Ishikawa (cell line): ENCODE data around the gene SETD1B.

ENCODE experiments used
- CEBPB ChIP-seq: IDR thresholded peaks from 2 replicates; pipeline ENCODE4 v1.6.1; 2012
- CREB1 ChIP-seq: IDR thresholded peaks from 2 replicates; pipeline ENCODE4 v1.6.1; 2012; ENCODE audit warnings: low read depth
- EGR1 ChIP-seq: IDR thresholded peaks from 2 replicates; pipeline ENCODE4 v1.6.1; 2012
- EP300 ChIP-seq: IDR thresholded peaks from 2 replicates; pipeline ENCODE4 v1.6.1; 2012; ENCODE audit warnings: borderline replicate concordance
- FOXM1 ChIP-seq: IDR thresholded peaks from 2 replicates; pipeline ENCODE4 v1.6.1; 2012; ENCODE audit warnings: low read depth, borderline replicate concordance
- MAX ChIP-seq: IDR thresholded peaks from 2 replicates; pipeline ENCODE4 v1.6.1; 2012
- NFIC ChIP-seq: IDR thresholded peaks from 2 replicates; pipeline ENCODE4 v1.6.1; 2012
- RAD21 ChIP-seq: IDR thresholded peaks from 2 replicates; pipeline ENCODE4 v1.6.1; 2012; ENCODE audit warnings: low read depth
- REST ChIP-seq: IDR thresholded peaks from 2 replicates; pipeline ENCODE4 v1.6.1; 2012; ENCODE audit warnings: low read depth, mild to moderate bottlenecking
- TAF1 ChIP-seq: IDR thresholded peaks from 2 replicates; pipeline ENCODE4 v1.6.1; 2012; ENCODE audit warnings: low read depth, mild to moderate bottlenecking
- TCF12 ChIP-seq: IDR thresholded peaks from 2 replicates; pipeline ENCODE4 v1.6.1; 2012; ENCODE audit warnings: low read depth
- TEAD4 ChIP-seq: IDR thresholded peaks from 2 replicates; pipeline ENCODE4 v1.6.1; 2012
- USF1 ChIP-seq: IDR thresholded peaks from 2 replicates; pipeline ENCODE4 v1.6.1; 2012
- YY1 ChIP-seq: IDR thresholded peaks from 2 replicates; pipeline ENCODE4 v1.6.1; 2012; ENCODE audit warnings: low read depth
- ZBTB7A ChIP-seq: IDR thresholded peaks from 2 replicates; pipeline ENCODE4 v1.6.1; 2012; ENCODE audit warnings: low read depth

Gene SETD1B

GRCh38 chr12:121800694-121801594, 2.9 kb upstream of the SETD1B start:
- TF ChIP-seq YY1 (peak; percentile 88), TEAD4 (no peak), REST (no peak), EGR1 (peak; percentile 37; the same call in 1 of the 2 replicates), RAD21 (no peak), NFIC (no peak), TAF1 (peak; percentile 79; the same call in 1 of the 2 replicates), CEBPB (no peak), CREB1 (no peak), ZBTB7A (peak; percentile 54; the same call in 1 of the 2 replicates), MAX (no peak), EP300 (0 out of 2 replicates have a peak, but pooled peaks have one; percentile 22), FOXM1 (no peak), USF1 (no peak), TCF12 (no peak; the same call in 1 of the 2 replicates)

- no peak for TF ChIP-seq RAD21
- no peak for TF ChIP-seq NFIC
- TF ChIP-seq CREB1 = no peak
- TF ChIP-seq TAF1 = no peak
- TF ChIP-seq YY1 = no peak
- no peak for TF ChIP-seq USF1
- TF ChIP-seq FOXM1 = no peak
- no peak for TF ChIP-seq EP300
- no peak for TF ChIP-seq ZBTB7A
- TF ChIP-seq TCF12 = no peak
Measured at GRCh38 chr12:121801595-121802484, 2.0 kb upstream of the SETD1B start.

- TF ChIP-seq RAD21 (no peak), EGR1 (no peak), CEBPB (no peak), TEAD4 (no peak), ZBTB7A (no peak), TAF1 (no peak), REST (no peak), USF1 (no peak), FOXM1 (no peak), TCF12 (no peak), EP300 (no peak), YY1 (no peak), CREB1 (no peak), NFIC (no peak), MAX (no peak)
Measured at GRCh38 chr12:121802485-121802842, 1.3 kb upstream of the SETD1B start.
